ENCODE results near the gene CHMP6. TPM values are rescaled to one million over a fixed set of nuclear protein-coding genes. Genes with fewer than 3 reads are reported as not detected.

Gene CHMP6
- total and polyA plus RNA-seq, 9 of the 15 experiments (the other 6 are each of a cell fraction or from before 2014, with no cell fraction given) = 0.25 to 30.4 (median 13.4) TPM

GRCh38 chr17:81018044-81018802, 26.6 kb downstream of the CHMP6 start (continued):
- no peak for TF ChIP-seq CHD7 (IDR thresholded peaks at IDR 0.05; ENCODE audit: low read depth, low read length)
- no peak for TF ChIP-seq SNIP1 (IDR thresholded peaks at IDR 0.05; ENCODE audit: low read depth)
- TF ChIP-seq RREB1 (CRISPR knock-in tag; IDR thresholded peaks at IDR 0.05) = no peak
- peak; percentile 58; the same call in 1 of the 2 replicates for TF ChIP-seq NCOR1 (IDR thresholded peaks at IDR 0.05)
